Thyroid gland (tissue), 4 donors: Measurements from ENCODE around the gene KANSL3. TPM values are rescaled to one million over a fixed set of nuclear protein-coding genes. Genes with fewer than 3 reads are reported as not detected.
A peak's percentile ranks its signal among the peaks of the same experiment; 100 is the strongest.

Experiments used
- DNase-seq, 2 donors: peaks; one replicate each; pipeline ENCODE4 v3.0.0-alpha.2; 2019
- H3K27ac ChIP-seq, 3 donors: fragments of 200-600 bp; sonication (generic); 1 replicate in 2 of 3; 2 replicates in 1 of 3; pipeline ENCODE4 v1.5.1; 2016 to 2019; ENCODE audit warnings: mild to moderate bottlenecking in 1 of 3, moderate library complexity in 1 of 3
- H3K27me3 ChIP-seq: fragments of 200-600 bp; sonication (generic); one replicate; pipeline ENCODE4 v1.5.1; 2019
- H3K36me3 ChIP-seq, 2 donors: fragments of 200-600 bp; sonication (generic); one replicate each; pipeline ENCODE4 v1.5.1; 2016 to 2019
- H3K4me1 ChIP-seq, 2 donors: fragments of 200-600 bp; sonication (generic); one replicate each; pipeline ENCODE4 v1.5.1; 2017 to 2019
- H3K4me3 ChIP-seq, 3 donors: fragments of 200-600 bp; sonication (generic); replicated peaks in 1 of 3; 1 replicate in 2 of 3; 2 replicates in 1 of 3; pipeline ENCODE4 v1.5.1; 2016; ENCODE audit warnings: mild to moderate bottlenecking in 1 of 3
- H3K9me3 ChIP-seq: fragments of 200-600 bp; sonication (generic); one replicate; pipeline ENCODE4 v1.5.1; 2017
- CTCF ChIP-seq, 6 experiments: fragments of 200-600 bp in 3 of 6; fragments of 450-650 bp in 3 of 6; sonication (generic) in 3 of 6; IDR thresholded peaks; one replicate each; pipeline ENCODE4 v1.5.1; 2016 to 2019; ENCODE audit warnings: antibody characterized with exemption in 6 of 6, mild to moderate bottlenecking in 2 of 6, inconsistent platforms in 1 of 6, moderate library complexity in 1 of 6
- POLR2A ChIP-seq, 2 donors: fragments of 450-650 bp; IDR thresholded peaks; one replicate each; pipeline ENCODE4 v1.6.1; 2017; ENCODE audit warnings: antibody characterized with exemption in 2 of 2, mild to moderate bottlenecking in 2 of 2, moderate library complexity in 1 of 2
- WGBS, 2 donors: methylation state at CpG; one replicate each; pipeline ENCODE4 v1.1.5; 2017; 5-methylcytosine and 5-hydroxymethylcytosine counted together
- intact Hi-C: fragments of 100-400 bp; cut with DNase I; formaldehyde crosslinking; loops from one replicate; pipeline ENCODE4 v1.15.1; 2023
- total RNA-seq, 4 donors: library from RNA; depleted of rRNA; stranded (reverse); fragments of >200 nt; gene quantifications; one replicate each; pipeline ENCODE4 v1.2.3, GENCODE V29; 2016

KANSL3 gene
- total RNA-seq, 4 donors from 2014 or later: 46.2 to 65.5 (median 55.8) TPM

GRCh38 chr2:96551605-96552314, 86.4 kb downstream of the KANSL3 start:
- Histone ChIP-seq H3K36me3 (peaks cover 8 to 11% of the 10 kb centered on the region in 2 donors), H3K4me1 (no peaks in the 10 kb centered on the region), H3K9me3 (no peaks in the 10 kb centered on the region), H3K27me3 (no peaks in the 10 kb centered on the region), H3K27ac (no peak overlapping the region), H3K4me3 (no peak overlapping the region)
- intact Hi-C loops: no loop called here
- no peak for TF ChIP-seq CTCF (IDR thresholded peaks at IDR 0.05)
- no peak for TF ChIP-seq POLR2A (IDR thresholded peaks at IDR 0.05)
- no peak for DNase-seq
- WGBS, 2 donors: 95 to 98% methylated on average over 17 to 22 of the region's 25 CpGs

- H3K4me1 ChIP-seq: no peaks in the 10 kb centered on the region
These were observed 87.1 kb downstream of the KANSL3 start for GRCh38 chr2:96550787-96551604.

GRCh38 chr2:96549967-96550786, 87.9 kb downstream of the KANSL3 start:
- no peaks in the 10 kb centered on the region for H3K27me3 ChIP-seq
- no peak for TF ChIP-seq POLR2A (IDR thresholded peaks at IDR 0.05)
- peak in 3 of 6 experiments; percentile 26 to 41 (median 40) for TF ChIP-seq CTCF (IDR thresholded peaks at IDR 0.05)
- no peaks in the 10 kb centered on the region for H3K9me3 ChIP-seq
- no peak overlapping the region for H3K27ac ChIP-seq
- peak in 1 of 2 donors; percentile 40 for DNase-seq
- no peaks in the 10 kb centered on the region for H3K4me1 ChIP-seq
- peaks cover 8 to 11% of the 10 kb centered on the region in 2 donors for H3K36me3 ChIP-seq
- H3K4me3 ChIP-seq: no peak overlapping the region
- 74 to 80% methylated on average over 23 of the region's 61 CpGs for WGBS, 2 donors
- intact Hi-C loops: no loop called here

More at GRCh38 chr2:96550787-96551604, 87.1 kb downstream of the KANSL3 start:
- intact Hi-C loops: no loop called here
- Histone ChIP-seq H3K4me3 (no peak overlapping the region), H3K36me3 (peaks cover 8 to 11% of the 10 kb centered on the region in 2 donors), H3K27ac (no peak overlapping the region), H3K9me3 (no peaks in the 10 kb centered on the region), H3K27me3 (no peaks in the 10 kb centered on the region)
- no peak for TF ChIP-seq POLR2A (IDR thresholded peaks at IDR 0.05)
- TF ChIP-seq CTCF (IDR thresholded peaks at IDR 0.05): no peak
- no peak for DNase-seq
- 93 to 96% methylated on average over 4 to 6 of the region's 14 CpGs for WGBS, 2 donors

GRCh38 chr2:96549466-96549785, 88.7 kb downstream of the KANSL3 start:
- no peaks in the 10 kb centered on the region for H3K27me3 ChIP-seq
- 89% methylated on average over 2 of the region's 4 CpGs; no CpG with 5 or more reads in 1 of the 2 donors for WGBS, 2 donors
- no peak overlapping the region for H3K27ac ChIP-seq
- TF ChIP-seq POLR2A (IDR thresholded peaks at IDR 0.05): no peak
- DNase-seq: no peak
- H3K36me3 ChIP-seq: peaks cover 8 to 11% of the 10 kb centered on the region in 2 donors
- no peaks in the 10 kb centered on the region for H3K4me1 ChIP-seq
- intact Hi-C loops: no loop called here
- H3K4me3 ChIP-seq: no peak overlapping the region
- H3K9me3 ChIP-seq: no peaks in the 10 kb centered on the region
